Mononuclear cell (primary cell): ENCODE data around the gene GYPB. TPM values are rescaled to one million over a fixed set of nuclear protein-coding genes. Genes with fewer than 3 reads are reported as not detected.
"Not testable (repeated sequence)": the region's sequence is repeated elsewhere in the genome, so short reads cannot be mapped to it uniquely, and the experiment has no call there.

Source experiments
- H3K27me3 ChIP-seq: 2 replicates; pipeline ENCODE4 v1.6.0; 2011; ENCODE audit warnings: low read length, control low read depth; ENCODE audit not compliant: insufficient read depth
- H3K4me1 ChIP-seq: 2 replicates; pipeline ENCODE4 v1.5.1; 2011; ENCODE audit warnings: mild to moderate bottlenecking, low read length, control low read depth; ENCODE audit not compliant: insufficient read depth
- H3K4me3 ChIP-seq: 2 replicates; pipeline ENCODE4 v1.5.1; 2011; ENCODE audit warnings: mild to moderate bottlenecking, low read length, moderate library complexity
- H3K9me3 ChIP-seq: 2 replicates; pipeline ENCODE4 v1.5.1; 2011; ENCODE audit warnings: low read depth, mild to moderate bottlenecking, control low read depth, low read length
- total RNA-seq: library from RNA; depleted of rRNA; stranded (reverse); fragments of >200 nt; gene quantifications from one replicate; pipeline ENCODE4 v1.2.3, GENCODE V29; 2012

GYPB gene
- not detected for total RNA-seq

DNA sequence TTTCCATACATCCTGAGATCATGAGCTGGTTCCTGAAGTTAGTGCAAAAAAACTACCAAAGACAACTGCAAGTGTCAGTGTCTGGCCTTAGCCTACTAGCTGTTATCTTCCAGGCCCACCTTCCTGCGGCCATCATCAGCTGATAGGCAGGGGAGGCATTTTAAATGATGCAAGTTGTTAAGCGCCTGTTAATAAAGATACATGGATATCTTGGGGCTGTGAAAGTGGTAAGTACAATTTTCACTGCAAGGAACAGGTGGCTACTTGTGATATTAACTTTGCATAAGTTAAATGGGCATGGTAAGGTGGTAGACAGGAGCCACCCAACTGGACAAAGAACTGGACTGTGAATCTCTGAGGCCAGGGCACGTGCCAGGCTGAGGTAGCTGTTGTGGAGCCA is at the start of gene GYPB:
TSS of gene GYPB (minus strand) at position 104 of the 400 bp plus-strand sequence. CDS start at position 11, 93 bp downstream.
- H3K9me3 ChIP-seq, H3K4me1 ChIP-seq, H3K27me3 ChIP-seq, H3K4me3 ChIP-seq: not testable (repeated sequence)

DNA sequence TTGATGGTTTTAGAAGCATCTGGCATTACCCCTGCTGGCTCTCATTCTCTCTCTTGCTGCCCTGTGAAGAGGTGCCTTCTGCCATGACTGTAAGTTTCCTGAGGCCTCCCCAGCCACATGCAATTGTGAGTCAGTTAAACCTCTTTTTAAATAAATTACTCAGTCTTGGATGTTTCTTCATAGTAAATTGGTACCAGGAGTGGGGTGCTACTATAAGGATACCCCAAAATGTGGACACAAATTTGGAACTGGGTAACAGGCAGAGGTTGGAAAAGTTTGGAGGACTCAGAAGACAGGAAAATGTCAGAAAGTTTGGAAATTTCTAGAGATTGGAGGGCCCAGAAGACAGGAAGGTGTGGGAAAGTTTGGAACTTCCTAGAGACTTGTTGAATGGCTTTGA is 42.4 kb upstream of the GYPB start:
- H3K9me3 ChIP-seq, H3K4me3 ChIP-seq, H3K27me3 ChIP-seq, H3K4me1 ChIP-seq: not testable (repeated sequence)

DNA sequence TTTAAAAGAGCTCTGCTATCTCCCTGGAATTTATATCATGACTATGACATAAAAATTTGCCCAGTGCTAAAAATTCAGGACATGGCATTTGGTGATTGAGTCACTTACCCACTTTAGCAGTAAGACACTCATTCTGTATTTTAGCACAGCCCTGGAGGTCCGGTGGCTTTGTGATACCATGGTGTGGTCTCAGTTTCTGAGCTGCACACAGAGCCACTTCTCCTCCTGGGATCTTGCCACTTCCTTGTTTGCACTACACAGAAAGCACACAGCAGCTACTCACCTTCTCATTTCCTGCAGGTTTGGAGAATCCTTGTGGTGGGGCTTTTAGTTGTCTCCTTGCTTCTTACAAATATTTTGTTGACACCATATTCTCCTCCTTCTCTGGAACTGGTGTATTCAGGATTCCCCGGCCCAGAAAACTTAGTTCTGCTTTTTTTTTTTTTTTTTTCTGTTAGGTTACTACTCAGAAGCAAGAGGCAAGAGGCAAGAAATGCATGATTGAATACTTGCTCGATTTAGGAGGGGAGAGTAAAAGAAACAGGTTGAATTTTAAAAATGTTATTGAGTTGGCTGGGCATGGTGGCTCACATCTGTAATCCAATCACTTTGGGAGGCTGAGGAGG is 41.2 kb upstream of the GYPB start:
- H3K9me3 ChIP-seq, H3K4me3 ChIP-seq, H3K4me1 ChIP-seq, H3K27me3 ChIP-seq: not testable (repeated sequence)

DNA sequence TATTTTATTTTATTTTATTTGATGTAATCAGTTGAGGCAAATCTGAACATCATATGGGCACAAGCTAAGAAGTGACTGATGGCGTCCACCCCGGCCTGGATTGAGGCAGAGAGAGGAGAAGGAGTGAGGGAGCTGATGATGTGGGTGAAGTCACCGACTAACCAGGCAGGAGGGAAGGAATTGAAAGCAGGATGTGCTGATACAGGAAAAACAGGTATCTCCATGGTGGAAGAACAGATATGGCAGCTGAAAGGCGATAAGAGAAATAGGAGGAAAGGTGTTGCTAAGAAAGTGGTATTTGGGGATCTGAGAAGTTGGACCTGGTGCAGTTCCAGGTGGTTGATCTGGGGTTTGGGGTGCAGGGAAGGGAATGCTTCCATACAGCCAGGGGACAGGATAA is 37.6 kb upstream of the GYPB start:
- Histone ChIP-seq H3K9me3 (no peaks in the 10 kb centered on the region), H3K27me3 (no peaks in the 10 kb centered on the region), H3K4me1 (no peaks in the 10 kb centered on the region), H3K4me3 (no peak overlapping the region)

DNA sequence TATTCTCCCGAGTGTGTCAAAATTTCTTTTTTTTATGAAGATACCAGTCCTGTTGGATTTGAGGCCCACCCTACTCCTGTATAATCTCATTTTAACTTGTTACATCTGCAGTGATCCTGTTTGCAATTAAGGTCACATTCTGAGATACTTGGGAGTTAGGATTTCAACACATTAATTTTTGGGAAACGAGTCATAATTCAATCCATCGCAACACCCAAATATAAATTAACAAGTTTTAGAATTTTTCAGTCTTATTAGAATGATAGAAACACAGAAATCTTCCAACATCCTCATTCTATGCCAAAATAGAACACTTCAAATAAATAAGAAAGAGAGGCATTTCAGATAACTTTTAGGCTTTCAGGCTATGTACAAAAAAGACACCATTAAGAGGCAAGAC is 36.2 kb upstream of the GYPB start:
- not testable (repeated sequence) for H3K4me3 ChIP-seq, H3K27me3 ChIP-seq, H3K9me3 ChIP-seq, H3K4me1 ChIP-seq

DNA sequence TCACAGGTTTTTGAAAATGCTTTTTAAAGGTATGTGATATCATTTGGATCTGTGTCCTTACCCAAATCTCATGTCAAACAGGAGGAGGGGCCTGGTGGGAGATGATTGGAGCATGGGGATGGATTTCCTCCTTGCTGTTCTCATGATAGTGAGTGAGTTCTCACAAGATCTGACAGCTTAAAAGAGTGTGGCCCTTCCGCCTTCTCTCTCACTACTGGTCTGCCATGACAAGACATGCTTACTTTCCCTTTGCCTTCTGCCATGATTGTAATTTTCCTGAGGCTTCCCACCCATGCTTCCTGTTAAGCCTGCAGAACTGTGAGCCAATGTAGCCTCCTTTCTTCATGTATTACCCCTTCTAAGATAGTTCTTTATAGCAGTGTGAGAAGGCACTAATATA is 32.3 kb upstream of the GYPB start:
- H3K4me1 ChIP-seq, result not testable (repeated sequence)

DNA sequence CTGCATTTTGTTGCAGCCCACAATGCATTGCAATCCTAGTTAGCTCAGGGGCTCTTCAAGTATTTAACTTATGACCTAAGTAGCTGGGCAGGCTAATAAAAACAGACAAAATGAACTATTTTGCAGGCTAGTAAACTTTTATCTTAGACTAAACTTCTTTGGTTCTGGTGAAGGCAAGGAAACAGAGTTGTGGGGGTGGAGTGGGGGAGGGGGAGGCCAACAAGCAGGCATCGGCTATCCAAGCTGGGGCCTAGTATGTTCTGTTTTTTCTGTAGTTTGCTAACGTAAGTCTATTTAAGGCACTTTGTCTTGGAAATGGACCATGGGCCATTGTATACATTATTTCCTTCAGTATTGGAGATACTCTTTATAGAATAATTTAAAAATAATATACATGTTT is 31.5 kb upstream of the GYPB start:
- not testable (repeated sequence) for H3K4me3 ChIP-seq, H3K9me3 ChIP-seq, H3K4me1 ChIP-seq, H3K27me3 ChIP-seq

More for the DNA sequence above, 32.3 kb upstream of the GYPB start:
- not testable (repeated sequence) for H3K4me3 ChIP-seq, H3K9me3 ChIP-seq, H3K27me3 ChIP-seq

DNA sequence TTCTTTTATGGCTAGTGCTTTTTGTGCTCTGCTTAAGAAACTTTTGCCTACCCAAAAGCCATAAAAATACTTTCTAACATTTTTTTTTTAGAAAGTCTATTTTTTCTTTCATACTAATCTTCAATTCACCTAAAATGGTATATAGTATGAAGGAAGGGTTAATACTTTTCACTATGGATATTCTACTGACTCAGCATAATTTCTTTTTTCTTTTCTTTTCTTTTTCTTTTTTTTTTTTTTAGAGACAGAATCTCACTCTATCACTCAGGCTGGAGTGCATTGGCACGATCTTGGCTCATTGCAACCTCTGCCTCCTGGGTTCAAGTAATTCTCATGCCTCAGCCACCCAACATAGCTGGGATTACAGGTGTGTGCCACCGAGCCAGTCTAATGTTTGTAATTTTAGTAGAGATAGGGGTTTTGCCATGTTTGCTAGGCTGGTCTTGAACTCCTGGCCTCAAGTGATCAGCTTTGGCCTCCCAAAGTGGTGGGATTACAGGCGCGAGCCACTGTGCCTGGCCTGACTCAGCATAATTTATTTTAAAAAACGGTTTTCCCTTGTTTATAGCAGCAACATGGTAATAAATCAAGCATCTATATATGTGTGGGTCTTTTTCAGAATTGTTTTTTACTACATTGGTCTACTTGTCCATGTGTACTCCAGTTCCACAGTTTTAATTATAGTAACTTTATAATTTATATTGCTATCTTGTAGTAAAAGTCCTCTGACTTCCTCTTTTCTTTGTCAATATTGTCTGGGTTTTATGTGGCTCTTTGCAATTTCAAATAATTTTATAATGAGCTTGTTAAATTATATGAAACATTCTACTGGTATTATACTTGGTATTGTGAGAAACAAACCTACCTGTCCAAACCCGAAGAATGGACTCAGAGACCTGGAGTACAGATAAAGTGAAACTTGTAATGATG is 30.6 kb upstream of the GYPB start:
- H3K9me3 ChIP-seq, H3K4me1 ChIP-seq, H3K4me3 ChIP-seq, H3K27me3 ChIP-seq: not testable (repeated sequence)

DNA sequence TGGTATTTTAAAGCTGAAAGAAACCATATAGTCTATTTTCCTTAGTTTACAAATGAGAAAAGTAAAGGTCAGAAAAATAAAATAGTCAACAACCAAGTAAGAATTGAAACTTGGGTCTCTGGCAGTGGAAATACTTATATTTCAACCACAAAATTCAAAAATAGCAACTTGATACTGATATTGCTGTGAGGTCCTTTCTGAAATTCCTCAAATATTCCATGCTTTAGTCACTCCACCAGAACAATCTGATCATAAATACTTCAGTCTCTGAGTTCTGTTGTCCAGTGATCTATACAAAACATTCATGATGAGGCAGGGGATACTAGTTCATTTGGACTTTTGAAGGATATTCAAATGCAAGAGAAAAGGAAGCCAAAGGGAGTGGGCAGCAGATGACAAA is 25.8 kb upstream of the GYPB start:
- not testable (repeated sequence) for H3K9me3 ChIP-seq, H3K4me3 ChIP-seq, H3K27me3 ChIP-seq, H3K4me1 ChIP-seq

DNA sequence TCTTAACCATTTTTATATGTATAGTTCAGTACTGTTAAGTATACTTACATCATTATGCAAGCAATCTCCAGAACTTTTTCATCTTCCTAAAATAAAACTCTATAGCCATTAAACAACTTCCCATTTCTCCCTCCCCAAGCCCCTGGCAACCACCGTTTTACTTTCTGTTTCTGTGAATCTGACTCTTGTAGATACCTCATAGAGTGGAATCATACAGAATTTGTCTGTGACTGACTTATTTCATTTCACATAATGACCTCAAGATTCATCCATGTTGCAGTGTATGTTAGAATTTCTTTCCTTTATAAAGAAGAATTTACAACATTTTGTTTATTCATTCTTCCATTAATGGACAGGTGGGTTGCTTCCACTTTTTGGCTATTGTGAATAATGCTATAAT is 13.4 kb upstream of the GYPB start:
- not testable (repeated sequence) for H3K4me3 ChIP-seq, H3K4me1 ChIP-seq, H3K9me3 ChIP-seq, H3K27me3 ChIP-seq

DNA sequence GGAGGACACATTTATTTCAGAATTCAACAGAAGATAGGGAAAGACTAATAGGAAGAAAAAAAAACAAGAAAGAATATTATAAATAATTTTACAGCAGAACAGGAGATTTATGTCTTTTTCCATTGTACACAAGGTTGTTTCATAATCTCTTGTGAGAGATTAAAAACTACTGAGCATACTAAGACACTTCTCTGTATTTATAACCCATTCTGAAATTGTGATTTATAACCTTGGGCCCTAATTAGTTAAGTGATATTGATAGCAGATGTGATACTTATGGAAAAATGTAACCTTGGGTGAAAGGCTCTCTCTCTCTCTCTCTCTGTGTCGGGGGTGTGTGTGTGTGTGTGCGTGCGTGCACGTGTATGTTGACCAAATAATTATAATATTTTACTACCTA is 12.7 kb upstream of the GYPB start:
- not testable (repeated sequence) for H3K4me1 ChIP-seq, H3K4me3 ChIP-seq, H3K9me3 ChIP-seq, H3K27me3 ChIP-seq

DNA sequence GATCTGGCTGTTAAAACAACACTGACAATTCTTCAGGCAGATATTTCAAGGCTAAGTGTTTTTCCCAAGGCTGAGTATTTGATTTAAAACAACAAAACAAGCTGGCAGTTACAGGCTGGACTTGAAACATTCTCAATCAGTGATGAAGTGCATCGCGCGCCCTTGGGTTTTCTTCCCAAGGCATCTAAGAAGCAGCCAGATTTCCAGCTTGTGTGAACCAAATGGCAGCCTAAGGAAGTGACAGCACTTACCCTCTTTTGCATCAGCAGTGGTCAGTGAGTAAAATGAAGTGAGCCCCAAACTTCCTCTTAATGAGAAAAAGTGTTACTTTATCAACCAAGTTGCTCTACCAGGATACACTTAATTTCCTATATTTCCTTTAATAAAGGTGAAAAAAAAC is 12.2 kb upstream of the GYPB start:
- not testable (repeated sequence) for H3K27me3 ChIP-seq, H3K4me1 ChIP-seq, H3K9me3 ChIP-seq, H3K4me3 ChIP-seq

DNA sequence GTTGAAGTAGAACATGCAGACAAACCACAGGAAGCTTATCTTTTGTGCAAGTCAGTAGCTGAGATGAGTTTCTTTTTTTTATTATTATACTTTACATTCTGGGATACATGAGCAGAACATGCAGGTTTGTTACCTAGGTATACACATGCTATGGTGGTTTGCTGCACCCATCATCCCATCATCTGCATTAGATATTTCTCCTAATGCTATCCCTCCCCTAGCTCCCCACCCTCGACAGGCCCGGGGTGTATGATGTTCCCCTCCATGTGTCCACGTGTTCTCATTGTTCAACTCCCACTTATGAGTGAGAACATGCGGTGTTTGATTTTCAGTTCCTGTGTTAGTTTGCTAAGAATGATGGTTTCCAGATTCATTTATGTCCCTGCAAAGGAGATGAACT is 11.5 kb upstream of the GYPB start:
- not testable (repeated sequence) for H3K27me3 ChIP-seq, H3K4me3 ChIP-seq, H3K9me3 ChIP-seq, H3K4me1 ChIP-seq

DNA sequence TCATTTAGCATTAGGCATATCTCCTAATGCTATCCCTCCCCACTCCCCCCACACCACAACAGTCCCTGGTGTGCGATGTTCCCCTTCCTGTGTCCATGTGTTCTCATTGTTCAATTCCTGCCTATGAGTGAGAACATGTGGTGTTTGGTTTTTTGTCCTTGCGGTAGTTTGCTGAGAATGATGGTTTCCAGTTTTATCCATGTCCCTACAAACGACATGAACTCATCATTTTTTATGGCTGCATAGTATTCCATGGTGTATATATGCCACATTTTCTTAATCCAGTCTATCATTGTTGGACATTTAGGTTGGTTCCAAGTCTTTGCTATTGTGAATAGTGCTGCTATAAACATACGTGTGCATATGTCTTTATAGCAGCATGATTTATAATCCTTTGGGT is 7.5 kb upstream of the GYPB start:
- not testable (repeated sequence) for H3K9me3 ChIP-seq, H3K4me3 ChIP-seq, H3K4me1 ChIP-seq, H3K27me3 ChIP-seq

DNA sequence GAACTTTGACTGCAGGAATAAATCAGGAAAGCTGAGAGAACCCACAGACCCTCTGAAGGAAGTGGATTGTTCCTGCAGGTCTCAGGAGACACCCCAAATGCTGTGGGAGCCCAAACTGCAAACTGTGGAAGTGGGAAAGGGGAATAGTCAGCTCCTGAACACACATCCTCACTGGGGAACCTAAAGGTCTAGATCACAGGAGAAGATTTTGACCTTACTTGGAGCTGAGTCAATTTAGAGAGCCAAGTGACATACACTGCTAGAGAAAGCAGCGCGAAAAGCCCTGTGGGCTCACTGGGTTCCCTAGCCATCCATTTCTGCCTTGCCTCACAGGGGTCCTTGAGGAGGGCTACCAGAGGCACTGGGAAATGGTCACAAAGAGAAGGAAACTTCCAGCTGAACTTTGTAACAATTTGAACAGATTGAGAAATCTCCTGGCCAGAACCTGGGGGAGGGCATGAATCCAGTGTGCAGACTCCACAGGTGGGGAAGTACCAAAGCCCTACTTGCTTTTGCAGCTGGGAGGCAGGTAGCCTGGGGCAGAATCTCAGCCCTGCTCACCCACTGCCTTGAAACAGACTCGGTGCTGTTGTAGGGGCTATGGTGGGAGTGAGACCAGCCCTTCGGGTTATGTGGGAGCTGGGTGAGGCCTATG is 5.3 kb upstream of the GYPB start:
- not testable (repeated sequence) for H3K4me1 ChIP-seq, H3K27me3 ChIP-seq, H3K4me3 ChIP-seq, H3K9me3 ChIP-seq
